Measurements from ENCODE around the gene RTN4RL1. TPM values are rescaled to one million over a fixed set of nuclear protein-coding genes. Genes with fewer than 3 reads are reported as not detected.

RTN4RL1 gene
- total and polyA plus RNA-seq, 9 of the 15 experiments (the other 6 are each of a cell fraction or from before 2014, with no cell fraction given): 0.04 to 0.06 (median 0.04) TPM; not detected in 5

DNA sequence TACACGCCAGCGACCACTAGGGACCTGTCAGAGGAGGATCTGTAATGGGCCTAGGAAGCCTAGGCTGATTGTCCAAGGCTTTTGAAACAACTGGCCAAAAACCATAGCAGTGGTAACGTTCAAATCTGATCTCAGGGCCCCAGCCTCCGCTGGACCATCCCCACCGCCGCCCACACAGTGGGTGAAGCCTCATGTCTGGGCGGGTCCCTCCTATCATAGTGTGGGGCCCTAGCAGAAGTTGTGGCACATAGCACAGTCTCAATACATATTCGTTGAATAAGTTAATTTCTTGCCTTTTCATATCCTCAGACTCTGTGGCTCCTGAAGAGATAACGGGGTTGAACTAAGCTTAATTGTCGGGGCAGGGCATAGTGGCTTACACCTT is 5.6 kb upstream of the RTN4RL1 start (continued):
- TF ChIP-seq, protein P1, sequence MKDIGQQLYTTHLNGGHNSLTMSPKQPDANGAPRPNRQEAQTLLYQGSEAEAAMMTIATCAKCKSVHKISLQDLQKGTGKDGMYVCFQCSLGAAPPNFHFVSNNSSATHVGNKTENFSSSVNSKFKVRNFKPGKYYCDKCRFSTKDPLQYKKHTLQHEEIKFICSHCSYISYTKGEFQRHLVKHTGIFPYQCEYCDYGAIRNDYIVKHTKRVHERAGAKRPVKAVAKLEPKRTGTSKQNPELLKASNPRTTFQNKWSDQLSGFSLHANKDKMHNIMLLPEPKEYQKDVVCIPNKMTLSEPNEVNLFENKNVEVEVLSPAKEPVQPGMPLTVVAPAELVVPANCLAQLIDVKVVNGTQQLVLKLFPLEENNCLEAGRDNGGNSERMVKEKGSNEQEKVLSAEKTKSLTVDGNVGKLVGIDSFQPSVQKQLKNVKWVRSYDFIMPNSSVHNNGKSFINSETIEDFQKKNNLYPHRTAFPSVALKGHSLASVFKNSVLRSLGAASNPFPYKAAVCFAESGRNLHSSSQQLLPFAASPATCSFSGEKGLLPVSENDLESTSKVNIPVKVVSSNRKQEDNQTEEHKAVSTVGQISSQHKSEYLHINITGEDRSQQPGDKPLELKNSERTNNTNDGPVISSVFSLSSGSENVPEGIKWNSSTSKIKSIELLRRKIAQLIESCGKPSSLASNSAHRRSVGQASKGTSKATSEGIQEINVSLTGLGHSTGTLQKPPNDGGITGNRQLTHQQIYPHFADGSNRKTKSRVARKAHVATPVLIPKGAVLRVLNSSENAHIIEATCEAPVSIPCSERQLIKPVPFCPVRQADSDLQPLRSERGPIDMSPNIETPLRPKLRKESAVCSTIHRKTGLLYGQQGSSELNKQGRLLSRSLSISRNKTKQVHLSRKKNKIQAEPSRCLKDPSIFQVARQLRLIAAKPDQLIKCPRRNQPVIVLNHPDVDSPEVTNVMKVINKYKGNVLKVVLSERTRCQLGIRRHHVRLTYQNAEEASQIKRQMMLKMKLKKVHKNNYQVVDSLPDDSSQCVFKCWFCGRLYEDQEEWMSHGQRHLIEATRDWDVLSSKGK (CRISPR knock-in tag; IDR thresholded peaks at IDR 0.05): no peak
- no peak for TF ChIP-seq ATF1 (CRISPR knock-in tag; IDR thresholded peaks at IDR 0.05)
- TF ChIP-seq ATF1 (tag; IDR thresholded peaks at IDR 0.05): no peak
- TF ChIP-seq, protein P2, sequence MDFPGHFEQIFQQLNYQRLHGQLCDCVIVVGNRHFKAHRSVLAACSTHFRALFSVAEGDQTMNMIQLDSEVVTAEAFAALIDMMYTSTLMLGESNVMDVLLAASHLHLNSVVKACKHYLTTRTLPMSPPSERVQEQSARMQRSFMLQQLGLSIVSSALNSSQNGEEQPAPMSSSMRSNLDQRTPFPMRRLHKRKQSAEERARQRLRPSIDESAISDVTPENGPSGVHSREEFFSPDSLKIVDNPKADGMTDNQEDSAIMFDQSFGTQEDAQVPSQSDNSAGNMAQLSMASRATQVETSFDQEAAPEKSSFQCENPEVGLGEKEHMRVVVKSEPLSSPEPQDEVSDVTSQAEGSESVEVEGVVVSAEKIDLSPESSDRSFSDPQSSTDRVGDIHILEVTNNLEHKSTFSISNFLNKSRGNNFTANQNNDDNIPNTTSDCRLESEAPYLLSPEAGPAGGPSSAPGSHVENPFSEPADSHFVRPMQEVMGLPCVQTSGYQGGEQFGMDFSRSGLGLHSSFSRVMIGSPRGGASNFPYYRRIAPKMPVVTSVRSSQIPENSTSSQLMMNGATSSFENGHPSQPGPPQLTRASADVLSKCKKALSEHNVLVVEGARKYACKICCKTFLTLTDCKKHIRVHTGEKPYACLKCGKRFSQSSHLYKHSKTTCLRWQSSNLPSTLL (IDR thresholded peaks at IDR 0.05): no peak
- TF ChIP-seq, protein P3, sequence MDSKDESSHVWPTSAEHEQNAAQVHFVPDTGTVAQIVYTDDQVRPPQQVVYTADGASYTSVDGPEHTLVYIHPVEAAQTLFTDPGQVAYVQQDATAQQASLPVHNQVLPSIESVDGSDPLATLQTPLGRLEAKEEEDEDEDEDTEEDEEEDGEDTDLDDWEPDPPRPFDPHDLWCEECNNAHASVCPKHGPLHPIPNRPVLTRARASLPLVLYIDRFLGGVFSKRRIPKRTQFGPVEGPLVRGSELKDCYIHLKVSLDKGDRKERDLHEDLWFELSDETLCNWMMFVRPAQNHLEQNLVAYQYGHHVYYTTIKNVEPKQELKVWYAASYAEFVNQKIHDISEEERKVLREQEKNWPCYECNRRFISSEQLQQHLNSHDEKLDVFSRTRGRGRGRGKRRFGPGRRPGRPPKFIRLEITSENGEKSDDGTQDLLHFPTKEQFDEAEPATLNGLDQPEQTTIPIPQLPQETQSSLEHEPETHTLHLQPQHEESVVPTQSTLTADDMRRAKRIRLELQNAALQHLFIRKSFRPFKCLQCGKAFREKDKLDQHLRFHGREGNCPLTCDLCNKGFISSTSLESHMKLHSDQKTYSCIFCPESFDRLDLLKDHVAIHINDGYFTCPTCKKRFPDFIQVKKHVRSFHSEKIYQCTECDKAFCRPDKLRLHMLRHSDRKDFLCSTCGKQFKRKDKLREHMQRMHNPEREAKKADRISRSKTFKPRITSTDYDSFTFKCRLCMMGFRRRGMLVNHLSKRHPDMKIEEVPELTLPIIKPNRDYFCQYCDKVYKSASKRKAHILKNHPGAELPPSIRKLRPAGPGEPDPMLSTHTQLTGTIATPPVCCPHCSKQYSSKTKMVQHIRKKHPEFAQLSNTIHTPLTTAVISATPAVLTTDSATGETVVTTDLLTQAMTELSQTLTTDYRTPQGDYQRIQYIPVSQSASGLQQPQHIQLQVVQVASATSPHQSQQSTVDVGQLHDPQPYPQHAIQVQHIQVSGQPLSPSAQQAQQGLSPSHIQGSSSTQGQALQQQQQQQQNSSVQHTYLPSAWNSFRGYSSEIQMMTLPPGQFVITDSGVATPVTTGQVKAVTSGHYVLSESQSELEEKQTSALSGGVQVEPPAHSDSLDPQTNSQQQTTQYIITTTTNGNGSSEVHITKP (IDR thresholded peaks at IDR 0.05; ENCODE audit: partially characterized antibody): peak; percentile 54
- no peak for TF ChIP-seq ZNF143 (CRISPR knock-in tag; IDR thresholded peaks at IDR 0.05)
- TF ChIP-seq, protein P4, sequence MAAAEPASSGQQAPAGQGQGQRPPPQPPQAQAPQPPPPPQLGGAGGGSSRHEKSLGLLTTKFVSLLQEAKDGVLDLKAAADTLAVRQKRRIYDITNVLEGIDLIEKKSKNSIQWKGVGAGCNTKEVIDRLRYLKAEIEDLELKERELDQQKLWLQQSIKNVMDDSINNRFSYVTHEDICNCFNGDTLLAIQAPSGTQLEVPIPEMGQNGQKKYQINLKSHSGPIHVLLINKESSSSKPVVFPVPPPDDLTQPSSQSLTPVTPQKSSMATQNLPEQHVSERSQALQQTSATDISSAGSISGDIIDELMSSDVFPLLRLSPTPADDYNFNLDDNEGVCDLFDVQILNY (CRISPR knock-in tag; IDR thresholded peaks at IDR 0.05): no peak
- no peak for TF ChIP-seq SMARCB1 (IDR thresholded peaks at IDR 0.05; ENCODE audit: insufficient read length, low read depth)
- no peak for TF ChIP-seq FOXJ3 (CRISPR knock-in tag; IDR thresholded peaks at IDR 0.05)
- TF ChIP-seq TRIM24 (IDR thresholded peaks at IDR 0.05): no peak
- no peak for TF ChIP-seq SRSF1 (IDR thresholded peaks at IDR 0.05; ENCODE audit: low read depth, low read length)
- no peak for TF ChIP-seq POLR3A (IDR thresholded peaks at IDR 0.05; ENCODE audit: borderline replicate concordance, extremely low read depth, insufficient read depth, insufficient read length)
- TF ChIP-seq EGR1 (conservative IDR thresholded peaks at IDR 0.05): peak; percentile 85
